Neural crest cell (in vitro differentiated cells): ENCODE measurements around the gene NRG2. TPM values are rescaled to one million over a fixed set of nuclear protein-coding genes. Genes with fewer than 3 reads are reported as not detected.

ENCODE experiments used
- DNase-seq: peaks from one replicate; pipeline ENCODE4 v3.0.0; 2021; ENCODE audit warnings: low read depth, mixed read lengths, low spot score
- H3K27ac Mint-ChIP-seq: one replicate; pipeline ENCODE4 v1.8.0; 2021; ENCODE audit warnings: mild to moderate bottlenecking, mixed read lengths; ENCODE audit not compliant: unreplicated experiment
- H3K27me3 Mint-ChIP-seq: 2 replicates; pipeline ENCODE4 v1.8.0; 2021; ENCODE audit warnings: low read depth, mild to moderate bottlenecking, mixed read lengths
- H3K36me3 Mint-ChIP-seq: 2 replicates; pipeline ENCODE4 v1.8.0; 2021; ENCODE audit warnings: low read depth, mild to moderate bottlenecking, mixed read lengths
- H3K4me1 Mint-ChIP-seq: 2 replicates; pipeline ENCODE4 v1.8.0; 2021; ENCODE audit warnings: mixed read lengths
- H3K4me3 Mint-ChIP-seq: one replicate; pipeline ENCODE4 v1.8.0; 2021; ENCODE audit warnings: mild to moderate bottlenecking, mixed read lengths
- H3K9me3 Mint-ChIP-seq: 2 replicates; pipeline ENCODE4 v1.8.0; 2021; ENCODE audit warnings: mixed read lengths
- total RNA-seq: library from RNA; stranded (reverse); gene quantifications from 2 replicates; pipeline ENCODE4 v1.2.1, GENCODE V29; 2021
- TF ChIP-seq, protein P1 (sequence below): fragments of 200-600 bp; sonication (generic); conservative IDR thresholded peaks from 2 replicates; pipeline ENCODE4 v1.5.0; 2021; ENCODE audit warnings: antibody characterized with exemption, mild to moderate bottlenecking

Gene NRG2
- total RNA-seq, 1 donor from 2014 or later, result 0.82 TPM

DNA sequence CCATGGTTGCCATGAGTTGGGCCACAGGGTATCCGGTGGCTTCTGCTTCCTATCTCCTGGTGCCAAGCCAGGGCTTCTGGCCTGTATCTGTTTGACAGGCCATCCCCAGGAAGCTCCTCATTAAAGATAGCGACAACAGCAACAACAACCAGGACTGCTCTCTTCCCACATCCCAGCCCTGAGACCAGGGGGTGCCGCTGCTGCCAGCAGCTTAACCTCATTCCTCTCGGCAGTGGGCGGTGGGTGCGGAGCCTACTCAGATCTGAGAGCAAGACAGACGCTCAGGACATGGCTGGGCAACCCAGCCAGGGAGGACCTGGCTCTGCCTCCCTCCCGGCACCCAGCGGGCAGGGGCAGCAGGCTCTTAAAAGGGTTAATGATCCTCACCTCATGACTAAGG lies 149.2 kb downstream of the NRG2 start:
- no peak for DNase-seq
- Mint-ChIP-seq H3K4me1 (no peaks in the 10 kb centered on the region), H3K9me3 (no peaks in the 10 kb centered on the region), H3K4me3 (no peak overlapping the region), H3K36me3 (no peaks in the 10 kb centered on the region), H3K27ac (no peak overlapping the region), H3K27me3 (peaks cover 29% of the 10 kb centered on the region)
- TF ChIP-seq, protein P1, sequence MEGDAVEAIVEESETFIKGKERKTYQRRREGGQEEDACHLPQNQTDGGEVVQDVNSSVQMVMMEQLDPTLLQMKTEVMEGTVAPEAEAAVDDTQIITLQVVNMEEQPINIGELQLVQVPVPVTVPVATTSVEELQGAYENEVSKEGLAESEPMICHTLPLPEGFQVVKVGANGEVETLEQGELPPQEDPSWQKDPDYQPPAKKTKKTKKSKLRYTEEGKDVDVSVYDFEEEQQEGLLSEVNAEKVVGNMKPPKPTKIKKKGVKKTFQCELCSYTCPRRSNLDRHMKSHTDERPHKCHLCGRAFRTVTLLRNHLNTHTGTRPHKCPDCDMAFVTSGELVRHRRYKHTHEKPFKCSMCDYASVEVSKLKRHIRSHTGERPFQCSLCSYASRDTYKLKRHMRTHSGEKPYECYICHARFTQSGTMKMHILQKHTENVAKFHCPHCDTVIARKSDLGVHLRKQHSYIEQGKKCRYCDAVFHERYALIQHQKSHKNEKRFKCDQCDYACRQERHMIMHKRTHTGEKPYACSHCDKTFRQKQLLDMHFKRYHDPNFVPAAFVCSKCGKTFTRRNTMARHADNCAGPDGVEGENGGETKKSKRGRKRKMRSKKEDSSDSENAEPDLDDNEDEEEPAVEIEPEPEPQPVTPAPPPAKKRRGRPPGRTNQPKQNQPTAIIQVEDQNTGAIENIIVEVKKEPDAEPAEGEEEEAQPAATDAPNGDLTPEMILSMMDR, result no peak

DNA sequence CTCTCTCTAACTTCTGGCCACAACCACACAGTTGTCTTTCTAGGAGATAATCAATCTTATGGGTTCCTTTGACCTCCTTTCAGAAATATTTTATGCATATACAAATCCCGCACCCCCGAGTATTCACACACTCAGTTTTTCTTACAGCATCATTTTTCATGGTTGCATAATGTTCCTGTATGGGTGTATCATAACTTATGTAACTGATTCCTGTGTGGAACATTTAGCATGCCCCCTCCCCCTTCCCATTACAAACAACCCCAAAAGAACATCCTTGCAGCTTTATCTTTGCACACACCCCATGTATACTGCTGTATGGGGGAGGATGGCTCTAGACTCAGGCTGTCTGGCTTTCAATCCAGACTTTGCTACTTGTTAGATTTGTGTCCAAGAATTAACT lies 153.7 kb downstream of the NRG2 start:
- no peaks in the 10 kb centered on the region for H3K4me1 Mint-ChIP-seq
- no peak for DNase-seq
- TF ChIP-seq, protein P1, result no peak
- no peaks in the 10 kb centered on the region for H3K36me3 Mint-ChIP-seq
- no peak overlapping the region for H3K4me3 Mint-ChIP-seq
- H3K9me3 Mint-ChIP-seq, result no peaks in the 10 kb centered on the region
- H3K27me3 Mint-ChIP-seq, result peaks cover 20% of the 10 kb centered on the region
- no peak overlapping the region for H3K27ac Mint-ChIP-seq

DNA sequence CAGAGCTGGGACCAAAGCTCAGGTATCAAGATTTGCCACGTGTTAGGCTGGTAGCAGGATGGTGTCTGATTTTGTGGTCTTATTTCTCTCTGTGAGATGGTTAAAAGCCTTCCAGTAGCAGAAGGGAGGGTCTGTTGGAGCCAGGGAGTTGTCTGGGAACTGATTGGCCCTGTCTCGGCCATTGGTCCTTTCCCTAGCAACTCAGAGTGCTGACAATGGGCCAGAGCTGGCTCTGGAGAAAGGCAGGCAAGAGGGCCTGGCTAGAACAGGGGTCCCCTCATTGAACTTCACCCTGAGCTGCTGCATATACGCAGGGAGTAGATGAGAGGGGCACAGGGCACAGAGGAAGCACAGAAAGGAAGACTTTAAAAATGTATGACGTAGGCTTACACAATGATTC lies 154.7 kb downstream of the NRG2 start:
- Mint-ChIP-seq H3K4me3 (no peak overlapping the region), H3K36me3 (no peaks in the 10 kb centered on the region), H3K9me3 (no peaks in the 10 kb centered on the region), H3K4me1 (no peaks in the 10 kb centered on the region), H3K27me3 (peaks cover 20% of the 10 kb centered on the region), H3K27ac (no peak overlapping the region)
- DNase-seq, result no peak
- TF ChIP-seq, protein P1, result no peak

GRCh38 chr5:139886213-139886612 lies 156.9 kb downstream of the NRG2 start:
- Mint-ChIP-seq H3K27ac (no peak overlapping the region), H3K27me3 (peaks cover 17% of the 10 kb centered on the region)

DNA sequence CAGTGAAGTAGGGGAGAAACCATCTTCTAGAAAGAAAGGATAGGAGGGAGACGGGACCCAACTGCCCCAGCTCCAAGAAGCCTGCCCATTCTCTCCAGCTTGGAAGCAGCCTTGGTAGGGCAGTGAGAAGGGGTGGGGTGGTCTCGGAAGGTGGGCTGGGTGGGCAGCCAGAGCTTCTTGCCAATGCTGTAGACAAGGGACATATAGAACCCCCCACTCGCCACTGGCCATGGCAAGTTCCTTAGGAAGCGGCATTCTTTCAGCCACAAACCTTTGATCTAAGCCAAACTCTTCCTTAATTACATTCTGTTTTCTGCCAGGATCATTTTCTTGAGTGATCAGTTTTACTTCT lies 157.3 kb downstream of the NRG2 start:
- Mint-ChIP-seq H3K9me3 (no peaks in the 10 kb centered on the region), H3K4me3 (no peak overlapping the region), H3K36me3 (no peaks in the 10 kb centered on the region), H3K27me3 (peaks cover 17% of the 10 kb centered on the region), H3K4me1 (no peaks in the 10 kb centered on the region), H3K27ac (no peak overlapping the region)
- TF ChIP-seq, protein P1, result no peak
- no peak for DNase-seq

More at GRCh38 chr5:139886213-139886612, 156.9 kb downstream of the NRG2 start:
- TF ChIP-seq, protein P1, result no peak
- no peaks in the 10 kb centered on the region for H3K9me3 Mint-ChIP-seq
- DNase-seq, result no peak
- no peaks in the 10 kb centered on the region for H3K4me1 Mint-ChIP-seq
- no peaks in the 10 kb centered on the region for H3K36me3 Mint-ChIP-seq
- no peak overlapping the region for H3K4me3 Mint-ChIP-seq
